ENCODE results near the gene RORC. TPM values are rescaled to one million over a fixed set of nuclear protein-coding genes. Genes with fewer than 3 reads are reported as not detected.

RORC gene
- not detected for total RNA-seq

DNA sequence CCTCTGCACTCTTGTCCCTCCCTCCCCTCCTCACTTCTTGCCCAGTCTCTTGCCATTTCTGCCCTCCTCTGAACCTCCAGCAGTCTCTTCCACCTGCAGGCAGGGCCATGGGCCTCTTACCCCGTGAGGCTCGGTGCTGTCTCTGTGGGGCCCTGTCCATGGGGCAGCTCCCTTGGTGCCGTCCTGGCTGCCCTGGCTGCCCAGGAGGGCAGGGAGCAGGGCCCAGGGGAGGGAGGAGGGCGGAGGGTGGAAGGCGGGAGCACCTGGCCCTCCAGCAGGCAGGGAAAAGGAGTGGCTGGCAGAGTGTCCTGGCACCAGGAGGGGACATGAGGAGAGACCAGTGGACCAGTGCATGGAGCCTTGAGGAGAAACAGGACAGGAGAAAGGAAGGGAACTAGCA lies at the start of gene RORC:
Gene RORC, minus strand, starts transcription at position 198 of the 400 bp plus-strand sequence. Its CDS starts 38 bp downstream, at position 160.

GRCh38 chr1:151853411-151853943 lies 21.9 kb upstream of the RORC start, which contains the start of gene THEM5:
Gene THEM5 (minus strand): TSS chr1:151853712. CDS start chr1:151853565, 147 bp downstream.

GRCh38 chr1:151839457-151840403 lies 8.1 kb upstream of the RORC start, which contains the start of gene C2CD4D:
Gene C2CD4D (minus strand): TSS chr1:151839820. CDS start chr1:151838989, 831 bp downstream.

DNA sequence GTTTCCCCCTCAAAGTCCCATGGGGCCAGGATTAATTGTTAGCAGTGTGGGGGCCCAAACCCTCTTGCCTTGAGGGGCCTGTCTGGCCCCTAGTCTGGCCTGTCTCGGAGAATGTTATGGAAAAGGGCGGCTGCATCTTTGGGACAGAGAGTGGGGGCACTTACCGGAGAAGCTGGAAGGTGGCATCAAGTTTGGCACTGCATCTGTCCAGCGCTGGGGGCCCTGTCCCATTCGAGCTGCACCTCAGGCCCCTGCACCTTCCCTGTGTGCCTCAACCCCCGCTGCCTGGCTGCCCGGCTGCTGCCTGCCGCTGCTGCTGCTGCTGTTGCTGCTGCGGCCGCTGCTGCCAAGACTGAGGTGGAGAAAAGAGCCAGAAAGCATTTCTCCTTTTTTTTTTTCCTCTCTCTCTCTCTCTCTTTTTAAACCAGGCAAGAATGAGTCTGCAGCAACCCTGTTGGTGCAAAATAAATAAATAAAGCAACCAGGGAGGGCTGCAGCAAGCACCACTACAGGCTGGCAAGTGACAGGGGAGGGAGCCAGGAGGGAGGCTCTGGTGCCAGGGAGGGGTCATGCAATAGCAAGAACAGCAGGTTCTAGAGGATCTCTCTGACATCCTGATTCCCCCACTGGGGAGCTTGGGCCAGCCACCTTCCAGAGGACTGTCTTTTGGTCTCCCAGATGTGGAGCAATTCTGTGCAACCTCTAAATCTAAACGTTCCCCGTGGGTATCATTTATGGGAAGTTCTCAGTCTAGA lies 26.4 kb downstream of the RORC start, which contains the start of gene LINGO4:
Gene LINGO4, minus strand, starts transcription at position 354 of the 755 bp plus-strand sequence. CDS start 2,715 bp downstream, outside the sequence.

DNA sequence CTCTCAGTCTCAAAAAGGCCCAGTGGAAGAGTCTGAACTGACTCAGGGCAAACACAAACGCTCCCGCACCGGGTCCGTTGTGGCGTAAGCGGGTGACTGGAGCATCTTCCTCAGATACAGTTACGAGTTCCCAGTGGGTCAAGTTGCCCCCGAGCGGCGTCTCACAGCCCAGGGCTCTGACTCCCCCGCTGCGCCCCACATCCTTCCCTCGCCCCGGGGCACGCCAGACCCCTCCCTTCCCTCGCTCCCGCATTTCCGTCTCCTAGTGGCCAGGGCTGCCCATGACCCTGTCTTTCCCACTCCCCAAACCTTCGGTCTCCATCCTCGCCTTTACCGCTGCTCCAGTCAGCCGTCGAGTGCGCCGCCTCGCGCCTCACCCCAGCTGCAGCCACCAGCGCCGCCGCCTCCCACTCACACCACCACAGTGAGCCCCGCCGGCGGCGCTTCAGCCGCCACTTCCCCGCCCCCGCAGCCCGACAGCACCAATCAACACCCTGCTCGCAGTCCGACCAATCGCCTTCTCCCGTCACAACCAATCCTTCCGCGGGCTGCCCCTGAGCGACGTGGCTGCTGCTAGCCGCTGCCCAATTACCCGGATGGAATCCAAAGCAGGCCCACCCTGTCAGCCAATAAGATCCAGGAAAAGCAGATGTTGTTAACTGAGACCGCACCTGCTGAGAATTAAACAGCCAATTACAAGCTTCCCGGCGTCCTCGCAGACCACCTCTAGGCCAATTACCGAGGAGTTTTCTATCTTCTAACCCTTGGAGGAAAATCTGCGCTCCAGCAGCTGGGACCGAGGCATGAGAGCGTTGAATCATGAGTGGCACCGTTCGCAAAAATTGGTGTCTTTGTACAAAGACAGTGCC lies 41.3 kb downstream of the RORC start, which contains the start of gene TDRKH:
Gene TDRKH, minus strand, starts transcription at position 430 of the 869 bp plus-strand sequence. CDS start 7,478 bp downstream, outside the sequence.

GRCh38 chr1:151762941-151763921 lies 68.4 kb downstream of the RORC start, which contains the start of gene MRPL9:
Gene MRPL9 (minus strand): TSS chr1:151763496. CDS start chr1:151763479, 17 bp downstream.

Small RNAs within 50 kb of the gene (small RNA-seq; reads per million reads assigned to genes)
- gene RF00019 (ENCODE audit: low replicate concordance) = not detected

Other genes with a start within 250 kb of the RORC start
- 117 TPM for gene SNX27, start 219.8 kb downstream of the RORC start, total RNA-seq
- 71.4 TPM for gene CELF3, start 115.0 kb downstream of the RORC start, total RNA-seq
- 8.8 TPM for gene RIIAD1, start 110.3 kb downstream of the RORC start, total RNA-seq
- 55.4 TPM for gene MRPL9, start 68.3 kb downstream of the RORC start, total RNA-seq
- gene TDRKH, start 41.3 kb downstream of the RORC start, total RNA-seq = 28.2 TPM
- gene LINGO4, start 26.4 kb downstream of the RORC start, total RNA-seq = not detected
- gene C2CD4D, start 8.0 kb upstream of the RORC start, total RNA-seq = not detected
- gene THEM5, start 21.9 kb upstream of the RORC start, total RNA-seq = not detected
- gene THEM4, start 77.7 kb upstream of the RORC start, total RNA-seq = 7.2 TPM
- gene S100A10, start 162.1 kb upstream of the RORC start, total RNA-seq = 1.6 TPM
- gene S100A11, start 205.2 kb upstream of the RORC start, total RNA-seq = 2.5 TPM